ENCODE data around the gene SLC35D3.
"Not testable (repeated sequence)": the region's sequence is repeated elsewhere in the genome, so short reads cannot be mapped to it uniquely, and the experiment has no call there.

Gene SLC35D3

DNA sequence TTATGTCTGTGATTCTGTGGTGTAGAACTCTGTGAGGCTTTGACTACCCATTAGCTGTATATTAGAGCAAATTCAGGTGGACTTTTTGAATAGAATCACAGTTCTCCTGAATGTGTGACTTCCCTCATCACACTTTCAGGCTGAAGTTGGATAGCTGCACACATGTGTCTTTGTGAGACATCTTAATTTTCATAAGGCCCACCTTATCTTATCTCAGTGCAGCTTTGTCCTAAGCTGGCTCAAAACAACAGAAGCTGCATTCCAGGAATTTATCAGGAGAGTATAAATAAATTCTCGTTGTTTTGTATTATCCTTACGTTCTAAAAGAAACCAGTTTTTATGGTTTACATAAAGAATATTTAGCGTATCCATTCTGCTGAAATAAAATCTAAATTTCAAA is 26.2 kb upstream of the SLC35D3 start:
- Histone ChIP-seq H3K4me2 (ENCODE audit: low read depth, low read length) (no peak overlapping the region), H3K4me3 (ENCODE audit: low read length) (no peak overlapping the region), H3K4me1 (ENCODE audit: low read length) (no peaks in the 10 kb centered on the region), H3F3A (ENCODE audit: insufficient read depth, low read length) (no peaks in the 10 kb centered on the region), H3K27me3 (replicated peaks; ENCODE audit: insufficient read depth, low read length) (no peaks in the 10 kb centered on the region), H3K9me3 (replicated peaks; ENCODE audit: insufficient read depth, low read length) (no peaks in the 10 kb centered on the region), H2AFZ (ENCODE audit: low read length) (no peak overlapping the region), H3K9me2 (replicated peaks; ENCODE audit: insufficient read depth, low read length) (no peaks in the 10 kb centered on the region), H4K20me1 (ENCODE audit: insufficient read depth, low read length) (no peaks in the 10 kb centered on the region), H3K27ac (ENCODE audit: low read length) (no peak overlapping the region), H3K36me3 (replicated peaks; ENCODE audit: insufficient read depth, low read length) (no peaks in the 10 kb centered on the region), H3K9ac (ENCODE audit: low read length) (no peak overlapping the region), H3K79me2 (ENCODE audit: low read length) (no peaks in the 10 kb centered on the region)
- TF ChIP-seq, protein P1, sequence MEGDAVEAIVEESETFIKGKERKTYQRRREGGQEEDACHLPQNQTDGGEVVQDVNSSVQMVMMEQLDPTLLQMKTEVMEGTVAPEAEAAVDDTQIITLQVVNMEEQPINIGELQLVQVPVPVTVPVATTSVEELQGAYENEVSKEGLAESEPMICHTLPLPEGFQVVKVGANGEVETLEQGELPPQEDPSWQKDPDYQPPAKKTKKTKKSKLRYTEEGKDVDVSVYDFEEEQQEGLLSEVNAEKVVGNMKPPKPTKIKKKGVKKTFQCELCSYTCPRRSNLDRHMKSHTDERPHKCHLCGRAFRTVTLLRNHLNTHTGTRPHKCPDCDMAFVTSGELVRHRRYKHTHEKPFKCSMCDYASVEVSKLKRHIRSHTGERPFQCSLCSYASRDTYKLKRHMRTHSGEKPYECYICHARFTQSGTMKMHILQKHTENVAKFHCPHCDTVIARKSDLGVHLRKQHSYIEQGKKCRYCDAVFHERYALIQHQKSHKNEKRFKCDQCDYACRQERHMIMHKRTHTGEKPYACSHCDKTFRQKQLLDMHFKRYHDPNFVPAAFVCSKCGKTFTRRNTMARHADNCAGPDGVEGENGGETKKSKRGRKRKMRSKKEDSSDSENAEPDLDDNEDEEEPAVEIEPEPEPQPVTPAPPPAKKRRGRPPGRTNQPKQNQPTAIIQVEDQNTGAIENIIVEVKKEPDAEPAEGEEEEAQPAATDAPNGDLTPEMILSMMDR (IDR thresholded peaks at IDR 0.05; ENCODE audit: low read length) = no peak
- TF ChIP-seq EZH2 (optimal IDR thresholded peaks at IDR 0.05; ENCODE audit: low read depth, low read length) = no peak
- no peak for TF ChIP-seq EZH2phosphoT487 (IDR thresholded peaks at IDR 0.05; ENCODE audit: low read length)
- DNase-seq = no peak

DNA sequence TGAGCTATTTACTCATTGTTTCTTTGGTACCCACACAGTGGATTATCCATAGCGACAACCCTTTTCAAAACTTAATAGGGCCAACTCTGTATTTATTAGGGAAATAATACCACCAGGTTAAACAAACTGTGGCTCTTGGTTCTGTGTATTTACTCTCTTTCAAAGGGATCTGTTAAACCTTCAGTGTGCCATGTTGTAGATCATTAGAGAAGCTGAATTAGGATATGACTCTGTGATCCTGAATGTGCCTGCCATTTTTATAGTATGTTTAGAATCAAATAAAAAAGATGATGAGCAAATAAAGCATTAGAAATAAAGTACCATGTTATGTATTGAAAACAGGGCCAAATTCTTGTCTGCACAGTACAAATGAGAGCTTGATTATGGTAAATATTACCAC is 25.0 kb upstream of the SLC35D3 start:
- Histone ChIP-seq H3K27me3 (replicated peaks; ENCODE audit: insufficient read depth, low read length) (no peaks in the 10 kb centered on the region), H3K4me1 (ENCODE audit: low read length) (no peaks in the 10 kb centered on the region), H3K4me3 (ENCODE audit: low read length) (no peak overlapping the region), H3K4me2 (ENCODE audit: low read depth, low read length) (no peak overlapping the region), H3K9ac (ENCODE audit: low read length) (no peak overlapping the region), H3K9me2 (replicated peaks; ENCODE audit: insufficient read depth, low read length) (no peaks in the 10 kb centered on the region), H3K79me2 (ENCODE audit: low read length) (no peaks in the 10 kb centered on the region), H3F3A (ENCODE audit: insufficient read depth, low read length) (no peaks in the 10 kb centered on the region), H2AFZ (ENCODE audit: low read length) (no peak overlapping the region), H4K20me1 (ENCODE audit: insufficient read depth, low read length) (no peaks in the 10 kb centered on the region), H3K9me3 (replicated peaks; ENCODE audit: insufficient read depth, low read length) (no peaks in the 10 kb centered on the region), H3K27ac (ENCODE audit: low read length) (no peak overlapping the region), H3K36me3 (replicated peaks; ENCODE audit: insufficient read depth, low read length) (no peaks in the 10 kb centered on the region)
- TF ChIP-seq, protein P1 (IDR thresholded peaks at IDR 0.05; ENCODE audit: low read length) = no peak
- TF ChIP-seq EZH2phosphoT487 (IDR thresholded peaks at IDR 0.05; ENCODE audit: low read length) (no peak), EZH2 (optimal IDR thresholded peaks at IDR 0.05; ENCODE audit: low read depth, low read length) (no peak)
- no peak for DNase-seq

DNA sequence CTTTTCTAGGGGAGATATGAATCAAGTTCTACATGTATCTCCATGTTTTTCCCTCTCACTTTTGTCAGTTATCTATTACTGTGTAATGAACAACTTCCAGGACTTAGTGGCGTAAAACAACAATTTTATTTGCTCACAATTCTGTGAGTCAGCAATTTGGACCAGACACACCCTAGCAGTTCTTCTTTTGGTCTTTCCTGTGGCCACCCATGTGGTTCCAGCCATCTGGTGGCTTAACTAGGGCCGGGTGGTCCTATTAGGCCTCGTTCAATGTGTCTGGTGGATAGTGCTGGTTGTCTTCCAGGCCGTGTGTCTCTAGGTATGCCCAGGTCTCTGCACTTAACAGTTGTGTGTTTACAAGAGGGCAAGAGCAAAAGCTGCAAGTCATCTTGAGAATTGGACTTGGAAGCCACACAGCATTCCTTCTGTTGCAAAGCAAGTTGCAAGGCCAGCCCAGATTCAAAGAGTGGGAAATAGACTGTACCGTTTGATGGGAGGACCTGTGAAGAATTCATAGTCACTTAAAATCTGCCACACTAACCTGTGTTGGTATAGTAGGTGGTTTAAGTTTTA is 20.8 kb upstream of the SLC35D3 start:
- no peak overlapping the region for H3K9ac ChIP-seq (ENCODE audit: low read length)
- H3K27ac ChIP-seq (ENCODE audit: low read length) = no peak overlapping the region

DNA sequence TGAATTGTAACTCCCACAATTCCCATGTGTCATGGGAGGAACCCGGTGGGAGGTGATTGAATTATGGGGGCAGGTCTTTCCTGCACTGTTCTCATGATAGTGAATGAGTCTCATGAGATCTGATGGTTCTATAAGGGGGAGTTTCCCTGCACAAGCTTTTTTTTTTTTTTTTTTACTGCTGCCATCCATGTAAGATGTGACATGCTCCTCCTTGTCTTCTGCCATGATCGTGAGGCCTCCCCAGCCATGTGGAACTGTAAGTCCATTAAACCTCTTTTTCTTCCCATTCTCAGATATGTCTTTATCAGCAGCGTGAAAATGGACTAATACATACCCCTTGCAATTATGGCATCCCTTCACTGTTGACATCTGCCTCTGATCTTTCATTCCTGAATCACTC is 17.6 kb upstream of the SLC35D3 start:
- H3K9me3 ChIP-seq (replicated peaks; ENCODE audit: insufficient read depth, low read length); H3K27me3 ChIP-seq (replicated peaks; ENCODE audit: insufficient read depth, low read length); H3F3A ChIP-seq (ENCODE audit: insufficient read depth, low read length); H3K4me3 ChIP-seq (ENCODE audit: low read length); H3K79me2 ChIP-seq (ENCODE audit: low read length); H3K4me1 ChIP-seq (ENCODE audit: low read length); H3K27ac ChIP-seq (ENCODE audit: low read length); H4K20me1 ChIP-seq (ENCODE audit: insufficient read depth, low read length); H3K9ac ChIP-seq (ENCODE audit: low read length); H2AFZ ChIP-seq (ENCODE audit: low read length); DNase-seq; H3K9me2 ChIP-seq (replicated peaks; ENCODE audit: insufficient read depth, low read length); H3K36me3 ChIP-seq (replicated peaks; ENCODE audit: insufficient read depth, low read length); H3K4me2 ChIP-seq (ENCODE audit: low read depth, low read length): not testable (repeated sequence)

More for the DNA sequence above, 20.8 kb upstream of the SLC35D3 start:
- Histone ChIP-seq H3K36me3 (replicated peaks; ENCODE audit: insufficient read depth, low read length) (no peaks in the 10 kb centered on the region), H3K4me3 (ENCODE audit: low read length) (no peak overlapping the region), H3K79me2 (ENCODE audit: low read length) (no peaks in the 10 kb centered on the region), H3K4me1 (ENCODE audit: low read length) (no peaks in the 10 kb centered on the region), H3K9me3 (replicated peaks; ENCODE audit: insufficient read depth, low read length) (no peaks in the 10 kb centered on the region), H4K20me1 (ENCODE audit: insufficient read depth, low read length) (no peaks in the 10 kb centered on the region), H3F3A (ENCODE audit: insufficient read depth, low read length) (no peaks in the 10 kb centered on the region), H3K4me2 (ENCODE audit: low read depth, low read length) (no peak overlapping the region), H2AFZ (ENCODE audit: low read length) (no peak overlapping the region), H3K27me3 (replicated peaks; ENCODE audit: insufficient read depth, low read length) (no peaks in the 10 kb centered on the region), H3K9me2 (replicated peaks; ENCODE audit: insufficient read depth, low read length) (no peaks in the 10 kb centered on the region)
- no peak for DNase-seq
- TF ChIP-seq EZH2phosphoT487 (IDR thresholded peaks at IDR 0.05; ENCODE audit: low read length) (no peak), EZH2 (optimal IDR thresholded peaks at IDR 0.05; ENCODE audit: low read depth, low read length) (no peak)
- TF ChIP-seq, protein P1 (IDR thresholded peaks at IDR 0.05; ENCODE audit: low read length) = no peak

Data from MM.1S (cell line).